ENCODE measurements around the gene HTR1B. TPM values are rescaled to one million over a fixed set of nuclear protein-coding genes. Genes with fewer than 3 reads are reported as not detected.

Gene HTR1B
- total RNA-seq, 1 experiment from 2014 or later = not detected

DNA sequence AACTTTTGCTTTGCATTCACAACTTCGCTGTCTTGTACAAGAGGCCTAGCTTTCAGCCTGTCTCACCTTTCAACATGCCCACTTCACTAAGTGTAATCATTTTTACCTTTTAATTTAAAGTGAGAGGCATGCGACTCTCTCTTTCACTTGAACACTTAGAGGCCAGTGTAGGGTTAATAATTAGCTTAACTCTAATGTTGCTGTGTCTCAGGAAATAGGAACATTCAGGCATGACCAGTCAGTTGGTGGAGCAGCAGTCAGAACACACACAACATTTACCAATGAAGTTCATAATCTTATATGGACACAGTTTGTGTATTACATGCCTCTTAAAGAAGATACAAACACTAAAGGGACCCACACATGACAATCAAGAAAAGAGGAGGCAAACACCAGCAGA lies 47.6 kb downstream of the HTR1B start:
- in situ Hi-C loops (cut with HindIII; ENCODE audit: low pct_unique_long_range_greater_than_20kb, low sequenced_read_pairs) = no loop called here

More for the DNA sequence above, 47.6 kb downstream of the HTR1B start:
- no peak for DNase-seq (ENCODE audit: low read depth, low spot score)

Other genes starting within 250 kb of the HTR1B start
- 0.08 TPM in 1 of 2 replicates, not detected in the other for gene MEI4, start 189.5 kb upstream of the HTR1B start, total RNA-seq (2014; rRNA removed; shearing (Covaris generic))